Heart left ventricle (tissue), 16 donors: ENCODE measurements around the gene TAB2. TPM values are rescaled to one million over a fixed set of nuclear protein-coding genes. Genes with fewer than 3 reads are reported as not detected.
A peak's percentile ranks its signal among the peaks of the same experiment; 100 is the strongest.

Experiments
- ATAC-seq, 4 donors: fragments of 200-7000 bp; cut with Tn5 transposase; one replicate each; pipeline ENCODE4 v1.9.1; 2020 to 2022; ENCODE audit warnings: moderate library complexity in 4 of 4, mild to moderate bottlenecking in 3 of 4, moderate number of reproducible peaks in 1 of 4
- DNase-seq, 5 donors: peaks; one replicate each; pipeline ENCODE4 v3.0.0-alpha.2; 2020
- H3K27ac ChIP-seq, 12 donors: fragments of 200-600 bp; sonication (generic) in 4 of 12; one replicate each; pipeline versions ENCODE4 v1.5.0 to v1.8.0; 2016 to 2022; ENCODE audit warnings: mild to moderate bottlenecking in 2 of 12
- H3K27me3 ChIP-seq, 9 donors: fragments of 200-600 bp; sonication (generic) in 2 of 9; one replicate each; pipeline versions ENCODE4 v1.5.1 to v1.8.0; 2016 to 2022; ENCODE audit warnings: mild to moderate bottlenecking in 3 of 9
- H3K36me3 ChIP-seq, 9 donors: fragments of 200-600 bp; sonication (generic) in 2 of 9; one replicate each; pipeline versions ENCODE4 v1.5.0 to v1.8.0; 2018 to 2022; ENCODE audit warnings: mild to moderate bottlenecking in 2 of 9
- H3K4me1 ChIP-seq, 12 donors: fragments of 200-600 bp; sonication (generic) in 4 of 12; one replicate each; pipeline versions ENCODE4 v1.5.0 to v1.8.0; 2016 to 2022; ENCODE audit warnings: mild to moderate bottlenecking in 3 of 12
- H3K4me3 ChIP-seq, 12 donors: fragments of 200-600 bp; sonication (generic) in 4 of 12; one replicate each; pipeline versions ENCODE4 v1.5.0 to v1.8.0; 2017 to 2022; ENCODE audit warnings: mild to moderate bottlenecking in 9 of 12, moderate library complexity in 4 of 12
- H3K9me3 ChIP-seq, 12 donors: fragments of 200-600 bp; sonication (generic) in 4 of 12; one replicate each; pipeline versions ENCODE4 v1.5.0 to v1.8.0; 2016 to 2022; ENCODE audit warnings: mild to moderate bottlenecking in 1 of 12
- POLR2A ChIP-seq, 2 donors: fragments of 450-650 bp; IDR thresholded peaks; one replicate each; pipeline ENCODE4 v1.6.1; 2017; ENCODE audit warnings: antibody characterized with exemption in 2 of 2, mild to moderate bottlenecking in 2 of 2, moderate library complexity in 2 of 2
- WGBS, 4 donors: extraction: QIAGEN DNeasy Blood & Tissue Kit in 2 of 4; methylation state at CpG; one replicate each; pipeline versions ENCODE4 v1.1.5 to v1.1.7; 2013 to 2018; 5-methylcytosine and 5-hydroxymethylcytosine counted together
- intact Hi-C, 10 donors: fragments of 100-400 bp; cut with DNase I; formaldehyde crosslinking; loops; one replicate each; pipeline versions ENCODE4 v1.11.1 to v1.14.2; 2022
- polyA plus RNA-seq, 2 donors: library from polyadenylated mRNA; stranded (reverse); fragments of 200-250 nt; gene quantifications; one replicate each; pipeline ENCODE4 v1.2.3, GENCODE V29; 2013
- total RNA-seq, 9 donors: library from RNA; depleted of rRNA in 2 of 9; stranded (reverse); fragments of >200 nt in 2 of 9; fragmentation: NEBNext Ultra II Directional in 3 of 9; extraction: Animal tissue kit (Norgen Biotek cat#: 25700) in 3 of 9; gene quantifications; one replicate each; pipeline versions ENCODE4 v1.1.0 to v1.2.4, GENCODE V29; 2016 to 2023
- TF ChIP-seq, protein P1 (sequence below), 12 donors: fragments of 200-600 bp; sonication (generic) in 4 of 12; IDR thresholded peaks; one replicate each; pipeline versions ENCODE4 v1.5.0 to v1.8.0; 2018 to 2022; ENCODE audit warnings: antibody characterized with exemption in 12 of 12, mild to moderate bottlenecking in 5 of 12
- donor health status: ischemic (EF 13 %, LVEDD 7.1; RV severe dilation, severe dysfunction).
- donor health status: healthy with polysubstance abuse.
- donor health status: DM: no; HTN: yes; CAD: no.
- donor health status: DM: no; HTN: no; CAD: no.
- donor health status: ischemic (EF 25% LVEDD 6.9; RV normal size, moderate dysfunction).
- donor health status: ischemic (EF 25% LVEDD 5.7; RV mildly dilated, moderate dysfunction).
- donor health status: healthy.
- donor health status: DM: yes; HTN: yes; CAD: no.
- donor health status: ischemic (EF 35%, LVEDD 5.7; RV mildly dilated, moderate dysfunction).
- donor health status: nonischemic (EF 11% LVEDD 7.7; RV severe dilation, severe dysfunction).
- donor health status: DM: yes; HTN: yes; CAD: no.
- donor health status: PGD.
- donor health status: ischemic (EF 29% LVEDD 5.4; RV normal size, mild dysfunction).
- donor health status: nonischemic (EF 23%, LVEDD 6.1; RV moderate dilation, normal function).

The TAB2 gene
- total and polyA plus RNA-seq, 11 donors = 19.1 to 95.5 (median 53.7) TPM

DNA sequence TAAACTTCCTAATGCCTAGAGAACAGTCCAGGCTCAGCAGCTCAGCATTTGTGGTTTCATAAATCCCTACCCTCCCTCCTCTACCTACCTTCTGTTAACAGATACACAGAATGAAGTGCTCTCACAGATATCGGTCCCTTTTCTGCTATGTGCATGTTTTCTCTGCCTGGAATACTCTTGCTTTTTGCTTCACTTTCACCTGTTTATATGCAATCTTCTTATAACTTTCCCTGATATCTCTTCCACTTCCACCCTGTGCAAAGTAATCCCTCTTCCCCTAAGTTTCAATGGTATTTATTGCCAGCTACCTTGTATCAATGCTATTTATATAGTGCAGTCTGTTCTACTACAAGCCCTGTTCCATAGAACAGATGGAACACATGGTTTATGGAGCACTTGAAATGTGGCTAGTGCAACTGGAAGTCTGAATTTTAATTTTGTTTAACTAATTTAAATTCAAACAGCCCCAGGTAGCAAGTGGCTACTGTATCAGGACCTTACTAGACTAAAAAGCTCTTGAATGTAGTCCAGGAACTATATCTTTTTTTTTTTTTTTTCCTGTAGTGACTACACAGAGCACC, 3.1 kb upstream of the TAB2 start:
- H3K4me1 ChIP-seq = peaks cover 0 to 18% (median 8%) of the 10 kb centered on the region in 12 donors
- H3K4me3 ChIP-seq = no peak overlapping the region
- peaks cover 0 to 4% (median 0%) of the 10 kb centered on the region in 9 donors for H3K27me3 ChIP-seq
- H3K36me3 ChIP-seq = no peaks in the 10 kb centered on the region
- DNase-seq (no peak), ATAC-seq (no peak)
- WGBS, 4 donors = 80 to 90% (median 84%) methylated on average over 1 of the region's 1 CpG
- intact Hi-C loops = loop anchor here in 5 of 10 donors (10.0 kb wide), 4 partner anchors 100 to 230 kb away; no protein-coding TSS in a partner anchor
- H3K9me3 ChIP-seq = no peaks in the 10 kb centered on the region
- TF ChIP-seq POLR2A (IDR thresholded peaks at IDR 0.05) = no peak
- TF ChIP-seq, protein P1, sequence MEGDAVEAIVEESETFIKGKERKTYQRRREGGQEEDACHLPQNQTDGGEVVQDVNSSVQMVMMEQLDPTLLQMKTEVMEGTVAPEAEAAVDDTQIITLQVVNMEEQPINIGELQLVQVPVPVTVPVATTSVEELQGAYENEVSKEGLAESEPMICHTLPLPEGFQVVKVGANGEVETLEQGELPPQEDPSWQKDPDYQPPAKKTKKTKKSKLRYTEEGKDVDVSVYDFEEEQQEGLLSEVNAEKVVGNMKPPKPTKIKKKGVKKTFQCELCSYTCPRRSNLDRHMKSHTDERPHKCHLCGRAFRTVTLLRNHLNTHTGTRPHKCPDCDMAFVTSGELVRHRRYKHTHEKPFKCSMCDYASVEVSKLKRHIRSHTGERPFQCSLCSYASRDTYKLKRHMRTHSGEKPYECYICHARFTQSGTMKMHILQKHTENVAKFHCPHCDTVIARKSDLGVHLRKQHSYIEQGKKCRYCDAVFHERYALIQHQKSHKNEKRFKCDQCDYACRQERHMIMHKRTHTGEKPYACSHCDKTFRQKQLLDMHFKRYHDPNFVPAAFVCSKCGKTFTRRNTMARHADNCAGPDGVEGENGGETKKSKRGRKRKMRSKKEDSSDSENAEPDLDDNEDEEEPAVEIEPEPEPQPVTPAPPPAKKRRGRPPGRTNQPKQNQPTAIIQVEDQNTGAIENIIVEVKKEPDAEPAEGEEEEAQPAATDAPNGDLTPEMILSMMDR (IDR thresholded peaks at IDR 0.05) = no peak
- no peak overlapping the region for H3K27ac ChIP-seq

DNA sequence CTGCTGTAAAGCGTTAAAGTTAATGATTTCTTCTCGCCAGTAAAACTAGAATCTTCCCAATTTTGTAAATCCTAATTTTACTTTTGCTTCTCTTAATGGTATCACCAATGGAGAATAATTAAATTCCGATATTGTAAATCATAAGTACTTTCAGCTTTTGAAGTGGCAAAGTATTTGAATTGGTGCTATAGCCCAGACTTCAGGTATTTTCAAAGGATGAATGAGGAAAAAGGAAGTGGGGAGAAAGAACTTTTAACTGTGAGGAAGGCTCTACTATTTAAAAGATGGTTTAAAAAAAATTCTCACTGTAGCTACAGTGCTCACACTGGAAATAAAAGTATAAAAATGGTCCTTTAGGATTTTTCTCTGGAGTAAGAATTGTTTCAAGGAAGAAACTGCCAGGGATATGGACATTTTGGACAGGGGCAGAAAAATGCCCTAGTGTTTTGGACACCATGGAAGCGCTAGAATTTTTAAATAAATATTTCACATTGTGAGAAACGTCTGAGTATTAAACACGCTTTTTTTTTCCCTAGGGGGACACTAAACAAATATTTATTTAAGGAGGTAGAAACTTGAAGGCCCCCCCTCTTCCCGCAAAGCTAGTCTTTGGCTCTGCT, 1.3 kb upstream of the TAB2 start:
- peaks cover 0 to 4% (median 0%) of the 10 kb centered on the region in 9 donors for H3K27me3 ChIP-seq
- H3K4me3 ChIP-seq = peak overlapping the region; percentile 85 to 99 (median 93)
- WGBS, 4 donors = 40 to 41% (median 41%) methylated on average over 7 of the region's 7 CpGs
- peaks cover 0 to 35% (median 19%) of the 10 kb centered on the region in 12 donors for H3K4me1 ChIP-seq
- H3K36me3 ChIP-seq = no peaks in the 10 kb centered on the region
- intact Hi-C loops = loop anchor here in 6 of 10 donors (5.0 to 10.0 kb wide), 6 partner anchors 71 to 234 kb away; no protein-coding TSS in a partner anchor
- ATAC-seq = no peak
- no peaks in the 10 kb centered on the region for H3K9me3 ChIP-seq
- H3K27ac ChIP-seq = peak overlapping the region in 11 of 12 donors; percentile 87 to 99 (median 96)
- DNase-seq = no peak
- TF ChIP-seq, protein P1 (IDR thresholded peaks at IDR 0.05) = no peak
- TF ChIP-seq POLR2A (IDR thresholded peaks at IDR 0.05) = no peak

- TF ChIP-seq POLR2A (IDR thresholded peaks at IDR 0.05) = peak; percentile 23 to 72
- TF ChIP-seq, protein P1 (IDR thresholded peaks at IDR 0.05) = peak in 2 of 12 donors; percentile 7 to 13
- Histone ChIP-seq H3K27ac (peak overlapping the region; percentile 87 to 99 (median 96)), H3K9me3 (no peaks in the 10 kb centered on the region), H3K4me3 (peak overlapping the region; percentile 85 to 99 (median 93)), H3K27me3 (peaks cover 0 to 4% (median 0%) of the 10 kb centered on the region in 9 donors), H3K36me3 (no peaks in the 10 kb centered on the region), H3K4me1 (peaks cover 0 to 40% (median 20%) of the 10 kb centered on the region in 12 donors)
- peak; percentile 90 to 97 (median 96) for ATAC-seq
- DNase-seq = peak; percentile 90 to 95 (median 93)
- 0 to 1% (median 0%) methylated on average over 12 to 96 of the region's 96 CpGs for WGBS, 4 donors
- intact Hi-C loops = loop anchor here in 6 of 10 donors (5.0 to 10.0 kb wide), 6 partner anchors 70 to 235 kb away; no protein-coding TSS in a partner anchor
Measured at GRCh38 chr6:149316740-149317643, 520 bp upstream of the TAB2 start.
